Stimulated activated CD8-positive, alpha-beta memory T cell treated with anti-CD3 and anti-CD28 coated beads, Interleukin-15, amount 100 ng/mL, for 48 hours (primary cell): Measurements from ENCODE around the gene XXYLT1.

Experiments used
- DNase-seq, 2 donors: peaks; one replicate each; pipeline ENCODE4 v3.0.0-alpha.2; 2020; ENCODE audit warnings: low read depth in 2 of 2

Gene XXYLT1

GRCh38 chr3:195168009-195168762 lies 102.8 kb downstream of the XXYLT1 start:
- DNase-seq = no peak

GRCh38 chr3:195165790-195166189 lies 105.2 kb downstream of the XXYLT1 start:
- DNase-seq = no peak

- DNase-seq = no peak
These were observed 105.7 kb downstream of the XXYLT1 start for GRCh38 chr3:195165265-195165609.

- DNase-seq = no peak
These were observed 106.2 kb downstream of the XXYLT1 start for GRCh38 chr3:195164573-195165264.

GRCh38 chr3:195163719-195164572 lies 107.0 kb downstream of the XXYLT1 start:
- no peak for DNase-seq

- no peak for DNase-seq
These were observed 108.1 kb downstream of the XXYLT1 start for GRCh38 chr3:195162816-195163215.

GRCh38 chr3:195162033-195162669 lies 108.8 kb downstream of the XXYLT1 start:
- no peak for DNase-seq

- DNase-seq = no peak
These were observed 110.0 kb downstream of the XXYLT1 start for GRCh38 chr3:195160908-195161434.

- DNase-seq = no peak
These were observed 110.6 kb downstream of the XXYLT1 start for GRCh38 chr3:195160257-195160898.

GRCh38 chr3:195159814-195160165 lies 111.2 kb downstream of the XXYLT1 start:
- no peak for DNase-seq

GRCh38 chr3:195159117-195159813 lies 111.7 kb downstream of the XXYLT1 start:
- no peak for DNase-seq

GRCh38 chr3:195156286-195156890 lies 114.6 kb downstream of the XXYLT1 start:
- no peak for DNase-seq

- no peak for DNase-seq
These were observed 115.3 kb downstream of the XXYLT1 start for GRCh38 chr3:195155570-195156241.

GRCh38 chr3:195154793-195155535 lies 116.0 kb downstream of the XXYLT1 start:
- no peak for DNase-seq

- no peak for DNase-seq
These were observed 116.7 kb downstream of the XXYLT1 start for GRCh38 chr3:195154111-195154791.

- no peak for DNase-seq
These were observed 117.3 kb downstream of the XXYLT1 start for GRCh38 chr3:195153653-195154052.

GRCh38 chr3:195153130-195153529 lies 117.8 kb downstream of the XXYLT1 start:
- DNase-seq = no peak

GRCh38 chr3:195151866-195152541 lies 119.0 kb downstream of the XXYLT1 start:
- DNase-seq = no peak
